COLO829 (cell line): Measurements from ENCODE around the gene CYP24A1.

ENCODE experiments used
- DNase-seq: peaks from one replicate; pipeline ENCODE4 v3.0.0; 2012; ENCODE audit warnings: low spot score

Gene CYP24A1

GRCh38 chr20:54173653-54174456 lies at the start of gene CYP24A1:
TSS of gene CYP24A1 (minus strand) at chr20:54173986. CDS start at chr20:54173579, 407 bp downstream.
- DNase-seq = no peak

GRCh38 chr20:54223285-54223684 lies 49.5 kb upstream of the CYP24A1 start:
- no peak for DNase-seq

- DNase-seq = no peak
Observed at GRCh38 chr20:54221996-54222890, 48.5 kb upstream of the CYP24A1 start.

GRCh38 chr20:54221353-54221752 lies 47.6 kb upstream of the CYP24A1 start:
- no peak for DNase-seq

GRCh38 chr20:54220722-54221121 lies 46.9 kb upstream of the CYP24A1 start:
- no peak for DNase-seq

GRCh38 chr20:54219751-54220426 lies 46.1 kb upstream of the CYP24A1 start:
- DNase-seq = peak; percentile 52

GRCh38 chr20:54218470-54218869 lies 44.7 kb upstream of the CYP24A1 start:
- no peak for DNase-seq

GRCh38 chr20:54217762-54218161 lies 44.0 kb upstream of the CYP24A1 start:
- no peak for DNase-seq

GRCh38 chr20:54215157-54215789 lies 41.5 kb upstream of the CYP24A1 start:
- DNase-seq = no peak

GRCh38 chr20:54214566-54214965 lies 40.8 kb upstream of the CYP24A1 start:
- no peak for DNase-seq

- DNase-seq = no peak
Observed at GRCh38 chr20:54212871-54213270, 39.1 kb upstream of the CYP24A1 start.

GRCh38 chr20:54212226-54212625 lies 38.4 kb upstream of the CYP24A1 start:
- no peak for DNase-seq

GRCh38 chr20:54209216-54209813 lies 35.5 kb upstream of the CYP24A1 start:
- DNase-seq = no peak

GRCh38 chr20:54208548-54209176 lies 34.9 kb upstream of the CYP24A1 start:
- no peak for DNase-seq

GRCh38 chr20:54207743-54208547 lies 34.2 kb upstream of the CYP24A1 start, which contains the start of gene PFDN4:
TSS of gene PFDN4 (plus strand) at chr20:54208087. CDS start at chr20:54208101, 14 bp downstream.
- DNase-seq = peak; percentile 91

GRCh38 chr20:54207053-54207742 lies 33.4 kb upstream of the CYP24A1 start:
- no peak for DNase-seq

- no peak for DNase-seq
Observed at GRCh38 chr20:54205450-54205849, 31.7 kb upstream of the CYP24A1 start.

- no peak for DNase-seq
Observed at GRCh38 chr20:54204481-54204880, 30.7 kb upstream of the CYP24A1 start.

GRCh38 chr20:54204063-54204462 lies 30.3 kb upstream of the CYP24A1 start:
- no peak for DNase-seq
